Astrocyte (in vitro differentiated cells and primary cell): ENCODE results near the gene FBXO17. TPM values are rescaled to one million over a fixed set of nuclear protein-coding genes. Genes with fewer than 3 reads are reported as not detected.

ENCODE experiments used
- DNase-seq: peaks from one replicate; pipeline ENCODE4 v3.0.0-alpha.2; 2010; ENCODE audit warnings: low read depth
- FAIRE-seq: peaks from 2 replicates; lab custom pipeline; 2011; peaks lifted over from hg19 to GRCh38; lab: Jason Lieb, UNC
- H2AFZ ChIP-seq: 2 replicates; pipeline ENCODE4 v1.6.0; 2012; ENCODE audit warnings: low read depth, low read length, inconsistent platforms
- H3K27ac ChIP-seq: 2 replicates; pipeline ENCODE4 v1.5.1; 2011; ENCODE audit warnings: low read depth, low read length, inconsistent platforms
- H3K27me3 ChIP-seq: 2 replicates; pipeline ENCODE4 v1.6.0; 2011; ENCODE audit warnings: low read length, inconsistent platforms; ENCODE audit not compliant: insufficient read depth
- H3K36me3 ChIP-seq: 2 replicates; pipeline ENCODE4 v1.5.1; 2011; ENCODE audit warnings: low read length, inconsistent platforms; ENCODE audit not compliant: insufficient read depth
- H3K4me1 ChIP-seq: 2 replicates; pipeline ENCODE4 v1.5.1; 2011; ENCODE audit warnings: low read length, inconsistent platforms; ENCODE audit not compliant: insufficient read depth
- H3K4me2 ChIP-seq: 2 replicates; pipeline ENCODE4 v1.6.0; 2012; ENCODE audit warnings: low read length, inconsistent platforms
- H3K4me3 ChIP-seq: 2 replicates; pipeline ENCODE4 v1.5.1; 2011; ENCODE audit warnings: low read depth, mild to moderate bottlenecking, low read length, inconsistent platforms; ENCODE audit not compliant: insufficient read depth
- H3K79me2 ChIP-seq: 2 replicates; pipeline ENCODE4 v1.6.0; 2012; ENCODE audit warnings: mild to moderate bottlenecking, low read length, inconsistent platforms; ENCODE audit not compliant: insufficient read depth
- H3K9ac ChIP-seq: 2 replicates; pipeline ENCODE4 v1.6.0; 2012; ENCODE audit warnings: mild to moderate bottlenecking, low read length, inconsistent platforms
- H3K9me3 ChIP-seq: 2 replicates; pipeline ENCODE4 v1.5.1; 2012; ENCODE audit warnings: low read depth, mild to moderate bottlenecking, low read length, inconsistent platforms; ENCODE audit not compliant: insufficient read depth
- H4K20me1 ChIP-seq: 2 replicates; pipeline ENCODE4 v1.6.0; 2012; ENCODE audit warnings: low read length, inconsistent platforms; ENCODE audit not compliant: insufficient read depth
- H3K27ac Mint-ChIP-seq: one replicate; pipeline ENCODE4 v1.8.0; 2021; ENCODE audit warnings: mild to moderate bottlenecking, mixed read lengths; ENCODE audit not compliant: unreplicated experiment
- H3K27me3 Mint-ChIP-seq: one replicate; pipeline ENCODE4 v1.8.0; 2021; ENCODE audit warnings: low read depth, mixed read lengths; ENCODE audit not compliant: unreplicated experiment
- H3K36me3 Mint-ChIP-seq: one replicate; pipeline ENCODE4 v1.8.0; 2021; ENCODE audit warnings: low read depth, mixed read lengths; ENCODE audit not compliant: unreplicated experiment
- H3K4me1 Mint-ChIP-seq: one replicate; pipeline ENCODE4 v1.8.0; 2021; ENCODE audit warnings: low read depth, mixed read lengths; ENCODE audit not compliant: unreplicated experiment
- H3K4me3 Mint-ChIP-seq: one replicate; pipeline ENCODE4 v1.8.0; 2021; ENCODE audit warnings: mild to moderate bottlenecking, moderate library complexity, mixed read lengths; ENCODE audit not compliant: unreplicated experiment
- H3K9me3 Mint-ChIP-seq: one replicate; pipeline ENCODE4 v1.8.0; 2021; ENCODE audit warnings: mild to moderate bottlenecking, mixed read lengths; ENCODE audit not compliant: unreplicated experiment
- CTCF ChIP-seq: IDR thresholded peaks from 2 replicates; pipeline ENCODE4 v1.5.1; 2011; ENCODE audit warnings: low read depth, mild to moderate bottlenecking, inconsistent platforms, low read length, moderate library complexity; ENCODE audit not compliant: insufficient read depth
- EZH2 ChIP-seq: IDR thresholded peaks from 2 replicates; pipeline ENCODE4 v1.6.1; 2012; ENCODE audit warnings: mild to moderate bottlenecking, low read length, inconsistent platforms; ENCODE audit not compliant: insufficient read depth
- total RNA-seq: library from RNA; stranded (reverse); gene quantifications from 2 replicates; pipeline ENCODE4 v1.2.1, GENCODE V29; 2021

Gene FBXO17
- total RNA-seq, 1 donor from 2014 or later, result 14.7 TPM

DNA sequence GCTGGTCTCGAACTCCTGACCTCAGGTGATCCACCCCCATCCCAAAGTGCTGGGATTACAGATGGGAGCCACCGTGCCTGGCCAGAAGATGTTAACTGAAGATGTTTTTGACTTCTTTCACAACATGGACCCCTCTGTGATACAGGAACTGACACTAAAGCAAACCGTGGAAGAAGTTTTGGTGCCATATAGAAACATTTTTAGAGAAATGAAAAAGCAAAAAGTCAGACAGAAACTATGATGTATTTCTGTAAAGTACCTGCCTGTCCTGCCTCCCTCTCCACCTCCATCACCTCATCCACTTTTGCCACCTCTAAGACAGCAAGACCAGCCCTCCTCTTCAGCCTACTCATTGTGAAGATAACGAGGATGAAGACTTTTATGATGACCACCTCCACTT is 45.5 kb upstream of the FBXO17 start:
- peaks cover 5% of the 10 kb centered on the region for H3K27me3 Mint-ChIP-seq
- Histone ChIP-seq H2AFZ (no peak overlapping the region), H3K4me3 (no peak overlapping the region), H3K27me3 (no peaks in the 10 kb centered on the region), H3K4me2 (no peak overlapping the region), H3K36me3 (no peaks in the 10 kb centered on the region), H3K9me3 (no peaks in the 10 kb centered on the region), H3K27ac (no peak overlapping the region), H3K9ac (no peak overlapping the region), H4K20me1 (no peaks in the 10 kb centered on the region), H3K4me1 (no peaks in the 10 kb centered on the region), H3K79me2 (no peaks in the 10 kb centered on the region)
- FAIRE-seq (no peak), DNase-seq (no peak)
- H3K27ac Mint-ChIP-seq, result no peak overlapping the region
- peaks cover 5% of the 10 kb centered on the region for H3K36me3 Mint-ChIP-seq
- H3K4me1 Mint-ChIP-seq, result no peaks in the 10 kb centered on the region
- H3K4me3 Mint-ChIP-seq, result no peak overlapping the region
- no peak for TF ChIP-seq EZH2
- TF ChIP-seq CTCF, result no peak
- peaks cover 7% of the 10 kb centered on the region for H3K9me3 Mint-ChIP-seq

GRCh38 chr19:39017646-39018045 is 42.1 kb upstream of the FBXO17 start:
- no peaks in the 10 kb centered on the region for H4K20me1 ChIP-seq
- peaks cover 5% of the 10 kb centered on the region for H3K9me3 Mint-ChIP-seq
- H3K36me3 Mint-ChIP-seq, result no peaks in the 10 kb centered on the region
- no peaks in the 10 kb centered on the region for H3K79me2 ChIP-seq
- H3K27ac ChIP-seq, result no peak overlapping the region
- H3K4me3 Mint-ChIP-seq, result no peak overlapping the region
- no peaks in the 10 kb centered on the region for H3K4me1 ChIP-seq
- no peaks in the 10 kb centered on the region for H3K9me3 ChIP-seq
- DNase-seq, result no peak
- H2AFZ ChIP-seq, result no peak overlapping the region
- H3K27ac Mint-ChIP-seq, result no peak overlapping the region
- H3K27me3 Mint-ChIP-seq, result peaks cover 5% of the 10 kb centered on the region
- H3K27me3 ChIP-seq, result no peaks in the 10 kb centered on the region
- no peak for FAIRE-seq
- no peak overlapping the region for H3K4me3 ChIP-seq
- H3K9ac ChIP-seq, result no peak overlapping the region
- H3K4me1 Mint-ChIP-seq, result no peaks in the 10 kb centered on the region
- H3K36me3 ChIP-seq, result no peaks in the 10 kb centered on the region
- no peak for TF ChIP-seq EZH2
- TF ChIP-seq CTCF, result no peak
- no peak overlapping the region for H3K4me2 ChIP-seq

DNA sequence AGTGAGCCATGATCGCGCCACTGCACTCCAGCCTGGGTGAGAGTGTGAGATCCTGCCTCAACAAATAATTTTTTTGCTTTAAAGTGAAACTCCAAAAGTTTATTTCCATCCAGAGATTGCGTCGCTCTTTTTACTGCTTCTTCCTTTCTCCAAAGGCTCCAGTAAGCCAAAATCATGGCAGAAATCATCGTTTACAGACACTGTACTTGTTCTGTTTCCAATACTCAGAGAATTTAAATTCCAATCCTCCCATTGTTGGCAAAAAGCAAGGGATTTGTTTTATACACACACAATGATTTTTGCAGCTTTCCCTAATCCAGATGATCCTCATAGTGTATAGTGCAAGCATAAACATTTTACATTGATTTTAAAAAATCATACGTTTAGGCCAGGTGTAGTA is 41.5 kb upstream of the FBXO17 start:
- peaks cover 5% of the 10 kb centered on the region for H3K9me3 Mint-ChIP-seq
- no peak for TF ChIP-seq CTCF
- TF ChIP-seq EZH2, result no peak
- no peak for FAIRE-seq

More for the DNA sequence above, 41.5 kb upstream of the FBXO17 start:
- no peaks in the 10 kb centered on the region for H3K79me2 ChIP-seq
- H3K4me1 Mint-ChIP-seq, result no peaks in the 10 kb centered on the region
- no peaks in the 10 kb centered on the region for H4K20me1 ChIP-seq
- no peak overlapping the region for H3K4me3 ChIP-seq
- peaks cover 5% of the 10 kb centered on the region for H3K27me3 Mint-ChIP-seq
- no peaks in the 10 kb centered on the region for H3K36me3 ChIP-seq
- H3K4me1 ChIP-seq, result no peaks in the 10 kb centered on the region
- no peak overlapping the region for H3K4me2 ChIP-seq
- H3K9ac ChIP-seq, result no peak overlapping the region
- no peaks in the 10 kb centered on the region for H3K9me3 ChIP-seq
- H2AFZ ChIP-seq, result no peak overlapping the region
- H3K27me3 ChIP-seq, result no peaks in the 10 kb centered on the region
- H3K27ac ChIP-seq, result no peak overlapping the region
- no peak overlapping the region for H3K27ac Mint-ChIP-seq
- H3K36me3 Mint-ChIP-seq, result no peaks in the 10 kb centered on the region
- no peak for DNase-seq
- no peak overlapping the region for H3K4me3 Mint-ChIP-seq
